HG03521 (cell line): ENCODE measurements around the gene RAMACL.
A peak's percentile ranks its signal among the peaks of the same experiment; 100 is the strongest.
"Not testable (repeated sequence)": the region's sequence is repeated elsewhere in the genome, so short reads cannot be mapped to it uniquely, and the experiment has no call there.

Source experiments
- ATAC-seq: cut with Tn5 transposase; IDR thresholded peaks from one replicate; pipeline ENCODE4 v1.9.1; 2021; ENCODE audit warnings: mild to moderate bottlenecking, moderate library complexity; ENCODE audit not compliant: unreplicated experiment

Gene RAMACL

GRCh38 chr6:166558156-166559005, 28.1 kb downstream of the RAMACL start:
- ATAC-seq: no peak

- ATAC-seq: no peak
Observed at GRCh38 chr6:166556863-166557322, 29.6 kb downstream of the RAMACL start.

- ATAC-seq: no peak
Observed at GRCh38 chr6:166556336-166556735, 30.1 kb downstream of the RAMACL start.

- ATAC-seq: no peak
Observed at GRCh38 chr6:166555086-166555485, 31.4 kb downstream of the RAMACL start.

GRCh38 chr6:166554316-166554715, 32.2 kb downstream of the RAMACL start:
- ATAC-seq: no peak

- no peak for ATAC-seq
Observed at GRCh38 chr6:166553563-166554271, 32.8 kb downstream of the RAMACL start.

- ATAC-seq: no peak
Observed at GRCh38 chr6:166552600-166552999, 33.9 kb downstream of the RAMACL start.

- ATAC-seq: no peak
Observed at GRCh38 chr6:166551754-166552495, 34.6 kb downstream of the RAMACL start.

- no peak for ATAC-seq
Observed at GRCh38 chr6:166546653-166547052, 39.8 kb downstream of the RAMACL start.

- ATAC-seq: no peak
Observed at GRCh38 chr6:166545156-166546034, 41.1 kb downstream of the RAMACL start.

- ATAC-seq: no peak
Observed at GRCh38 chr6:166544296-166544605, 42.2 kb downstream of the RAMACL start.

GRCh38 chr6:166543603-166544295, 42.7 kb downstream of the RAMACL start:
- ATAC-seq: no peak

- no peak for ATAC-seq
Observed at GRCh38 chr6:166542580-166542912, 43.9 kb downstream of the RAMACL start.

- ATAC-seq: no peak
Observed at GRCh38 chr6:166541876-166542579, 44.5 kb downstream of the RAMACL start.

- ATAC-seq: peak; percentile 8
Observed at GRCh38 chr6:166541366-166541765, 45.1 kb downstream of the RAMACL start.

GRCh38 chr6:166540631-166541331, 45.7 kb downstream of the RAMACL start:
- ATAC-seq: peak; percentile 95

- no peak for ATAC-seq
Observed at GRCh38 chr6:166539543-166539942, 46.9 kb downstream of the RAMACL start.

- ATAC-seq: not testable (repeated sequence)
Observed at GRCh38 chr6:166539011-166539385, 47.5 kb downstream of the RAMACL start.
